Osteocyte (in vitro differentiated cells): ENCODE measurements around the gene NECTIN1. TPM values are rescaled to one million over a fixed set of nuclear protein-coding genes. Genes with fewer than 3 reads are reported as not detected.

Experiments
- DNase-seq: peaks from one replicate; pipeline ENCODE4 v3.0.0; 2021; ENCODE audit warnings: mixed read lengths; ENCODE audit not compliant: unreplicated experiment; ENCODE audit errors: extremely low spot score
- H3K27ac Mint-ChIP-seq: one replicate; pipeline ENCODE4 v1.8.0; 2021; ENCODE audit warnings: mild to moderate bottlenecking, mixed read lengths; ENCODE audit not compliant: unreplicated experiment
- H3K27me3 Mint-ChIP-seq: one replicate; pipeline ENCODE4 v1.8.0; 2021; ENCODE audit warnings: mixed read lengths; ENCODE audit not compliant: unreplicated experiment
- H3K36me3 Mint-ChIP-seq: one replicate; pipeline ENCODE4 v1.8.0; 2021; ENCODE audit warnings: mixed read lengths; ENCODE audit not compliant: unreplicated experiment
- H3K4me1 Mint-ChIP-seq: one replicate; pipeline ENCODE4 v1.8.0; 2021; ENCODE audit warnings: mixed read lengths; ENCODE audit not compliant: unreplicated experiment
- H3K4me3 Mint-ChIP-seq: one replicate; pipeline ENCODE4 v1.8.0; 2021; ENCODE audit warnings: mild to moderate bottlenecking, moderate library complexity, mixed read lengths; ENCODE audit not compliant: unreplicated experiment
- H3K9me3 Mint-ChIP-seq: one replicate; pipeline ENCODE4 v1.8.0; 2021; ENCODE audit warnings: mixed read lengths; ENCODE audit not compliant: unreplicated experiment
- CTCF ChIP-seq: fragments of 200-600 bp; sonication (generic); IDR thresholded peaks from 2 replicates; pipeline ENCODE4 v1.5.0; 2021; ENCODE audit warnings: antibody characterized with exemption, mild to moderate bottlenecking, moderate library complexity
- total RNA-seq: library from RNA; stranded (reverse); gene quantifications from 2 replicates; pipeline ENCODE4 v1.2.1, GENCODE V29; 2021

NECTIN1 gene
- total RNA-seq, 1 donor from 2014 or later, result 7.2 TPM

- Mint-ChIP-seq H3K27ac (no peak overlapping the region), H3K4me3 (no peak overlapping the region)
- no peak for TF ChIP-seq CTCF
These were observed 34.7 kb downstream of the NECTIN1 start for GRCh38 chr11:119694334-119694733.

GRCh38 chr11:119693253-119693815, 35.7 kb downstream of the NECTIN1 start:
- Mint-ChIP-seq H3K4me3 (no peak overlapping the region), H3K9me3 (no peaks in the 10 kb centered on the region), H3K27me3 (no peaks in the 10 kb centered on the region), H3K4me1 (peaks cover 1% of the 10 kb centered on the region), H3K27ac (no peak overlapping the region), H3K36me3 (no peaks in the 10 kb centered on the region)
- TF ChIP-seq CTCF, result no peak
- no peak for DNase-seq

More at GRCh38 chr11:119694334-119694733, 34.7 kb downstream of the NECTIN1 start:
- no peak for DNase-seq
- no peaks in the 10 kb centered on the region for H3K9me3 Mint-ChIP-seq
- H3K4me1 Mint-ChIP-seq, result peaks cover 6% of the 10 kb centered on the region
- no peaks in the 10 kb centered on the region for H3K36me3 Mint-ChIP-seq
- H3K27me3 Mint-ChIP-seq, result no peaks in the 10 kb centered on the region

GRCh38 chr11:119692540-119692820, 36.5 kb downstream of the NECTIN1 start:
- DNase-seq, result no peak
- H3K4me1 Mint-ChIP-seq, result peaks cover 1% of the 10 kb centered on the region
- no peak overlapping the region for H3K4me3 Mint-ChIP-seq
- H3K36me3 Mint-ChIP-seq, result no peaks in the 10 kb centered on the region
- TF ChIP-seq CTCF, result no peak
- no peak overlapping the region for H3K27ac Mint-ChIP-seq
- H3K27me3 Mint-ChIP-seq, result no peaks in the 10 kb centered on the region
- H3K9me3 Mint-ChIP-seq, result no peaks in the 10 kb centered on the region

GRCh38 chr11:119691701-119692539, 37.1 kb downstream of the NECTIN1 start:
- no peaks in the 10 kb centered on the region for H3K27me3 Mint-ChIP-seq
- no peak overlapping the region for H3K27ac Mint-ChIP-seq
- H3K4me3 Mint-ChIP-seq, result no peak overlapping the region
- peaks cover 1% of the 10 kb centered on the region for H3K4me1 Mint-ChIP-seq
- no peaks in the 10 kb centered on the region for H3K36me3 Mint-ChIP-seq
- no peak for TF ChIP-seq CTCF
- no peak for DNase-seq
- H3K9me3 Mint-ChIP-seq, result no peaks in the 10 kb centered on the region

GRCh38 chr11:119691020-119691666, 37.9 kb downstream of the NECTIN1 start:
- TF ChIP-seq CTCF, result no peak
- Mint-ChIP-seq H3K4me3 (no peak overlapping the region), H3K27me3 (no peaks in the 10 kb centered on the region), H3K4me1 (peaks cover under 1% of the 10 kb centered on the region), H3K36me3 (no peaks in the 10 kb centered on the region), H3K9me3 (no peaks in the 10 kb centered on the region), H3K27ac (no peak overlapping the region)
- DNase-seq, result no peak
